ENCODE measurements around the gene NCKIPSD.

Gene NCKIPSD

DNA sequence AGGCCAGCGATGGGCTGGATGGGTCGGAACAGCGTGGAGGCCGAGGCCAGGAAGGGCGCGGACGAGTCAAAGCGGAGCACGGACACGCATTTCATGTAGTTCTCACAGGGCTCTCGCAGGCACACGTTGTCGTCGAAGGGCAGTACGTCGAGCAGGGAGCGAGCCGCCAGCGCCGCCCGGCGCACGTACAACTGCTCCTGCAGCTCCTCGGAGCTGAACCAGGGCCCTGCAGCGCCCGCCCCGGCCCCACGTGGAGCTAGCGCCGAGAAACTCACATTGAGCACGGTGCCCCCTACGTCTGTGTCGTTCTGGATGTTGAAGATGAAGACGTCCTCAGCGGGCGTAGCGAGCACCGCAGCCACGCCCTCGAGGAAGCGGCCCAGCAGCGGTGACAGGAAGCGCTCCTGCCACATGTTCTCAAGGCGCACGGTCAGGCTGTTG is 28.9 kb downstream of the NCKIPSD start:
- POLR2A ChIA-PET: no interaction called here
- Histone ChIP-seq H3K9me3 (ENCODE audit: control insufficient read depth, insufficient read depth, low read depth, low read length) (no peaks in the 10 kb centered on the region), H3K4me1 (ENCODE audit: control insufficient read depth, insufficient read depth, low read length) (no peaks in the 10 kb centered on the region), H3K36me3 (ENCODE audit: control insufficient read depth in 2 of 2, insufficient read depth in 1 of 2, low read length in 2 of 2) (no peaks in the 10 kb centered on the region), H3K27ac (ENCODE audit: extremely low read depth, low read depth, low read length) (no peak overlapping the region; the same call in 1 of the 2 replicates), H3K4me3 (ENCODE audit: low read depth, low read length) (no peak overlapping the region)
- CTCF ChIA-PET: interaction anchor here (0.6 to 1.7 kb wide), 6 partner anchors 22 to 221 kb away, joined by 3 to 4 read pairs (median 3); partner anchors contain the start of genes NCKIPSD and SLC26A6
- no peak for TF ChIP-seq ZNF707 (tag by site-specific recombination; IDR thresholded peaks at IDR 0.05)
- TF ChIP-seq SALL2 (tag by site-specific recombination; IDR thresholded peaks at IDR 0.05; ENCODE audit: borderline replicate concordance): no peak
- TF ChIP-seq, protein P1, sequence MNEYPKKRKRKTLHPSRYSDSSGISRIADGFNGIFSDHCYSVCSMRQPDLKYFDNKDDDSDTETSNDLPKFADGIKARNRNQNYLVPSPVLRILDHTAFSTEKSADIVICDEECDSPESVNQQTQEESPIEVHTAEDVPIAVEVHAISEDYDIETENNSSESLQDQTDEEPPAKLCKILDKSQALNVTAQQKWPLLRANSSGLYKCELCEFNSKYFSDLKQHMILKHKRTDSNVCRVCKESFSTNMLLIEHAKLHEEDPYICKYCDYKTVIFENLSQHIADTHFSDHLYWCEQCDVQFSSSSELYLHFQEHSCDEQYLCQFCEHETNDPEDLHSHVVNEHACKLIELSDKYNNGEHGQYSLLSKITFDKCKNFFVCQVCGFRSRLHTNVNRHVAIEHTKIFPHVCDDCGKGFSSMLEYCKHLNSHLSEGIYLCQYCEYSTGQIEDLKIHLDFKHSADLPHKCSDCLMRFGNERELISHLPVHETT (tag by site-specific recombination; IDR thresholded peaks at IDR 0.05): no peak
- no peak for TF ChIP-seq ZNF37A (tag by site-specific recombination; IDR thresholded peaks at IDR 0.05)
- TF ChIP-seq ZNF501 (tag by site-specific recombination; IDR thresholded peaks at IDR 0.05): no peak
- TF ChIP-seq ZNF366 (tag by site-specific recombination; conservative IDR thresholded peaks at IDR 0.05): no peak
- TF ChIP-seq ZSCAN30 (tag by site-specific recombination; IDR thresholded peaks at IDR 0.05): no peak
- TF ChIP-seq, protein P2, sequence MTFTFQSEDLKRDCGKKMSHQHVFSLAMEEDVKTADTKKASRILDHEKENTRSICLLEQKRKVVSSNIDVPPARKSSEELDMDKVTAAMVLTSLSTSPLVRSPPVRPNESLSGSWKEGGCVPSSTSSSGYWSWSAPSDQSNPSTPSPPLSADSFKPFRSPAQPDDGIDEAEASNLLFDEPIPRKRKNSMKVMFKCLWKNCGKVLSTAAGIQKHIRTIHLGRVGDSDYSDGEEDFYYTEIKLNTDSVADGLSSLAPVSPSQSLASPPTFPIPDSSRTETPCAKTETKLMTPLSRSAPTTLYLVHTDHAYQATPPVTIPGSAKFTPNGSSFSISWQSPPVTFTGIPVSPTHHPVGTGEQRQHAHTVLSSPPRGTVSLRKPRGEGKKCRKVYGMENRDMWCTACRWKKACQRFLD (tag by site-specific recombination; IDR thresholded peaks at IDR 0.05): no peak
- TF ChIP-seq ZNF16 (tag by site-specific recombination; IDR thresholded peaks at IDR 0.05; ENCODE audit: low read depth): no peak
- TF ChIP-seq ZNF473 (tag by site-specific recombination; IDR thresholded peaks at IDR 0.05): no peak
- no peak for TF ChIP-seq ZNF560 (tag by site-specific recombination; IDR thresholded peaks at IDR 0.05; ENCODE audit: borderline replicate concordance)
- TF ChIP-seq, protein P3, sequence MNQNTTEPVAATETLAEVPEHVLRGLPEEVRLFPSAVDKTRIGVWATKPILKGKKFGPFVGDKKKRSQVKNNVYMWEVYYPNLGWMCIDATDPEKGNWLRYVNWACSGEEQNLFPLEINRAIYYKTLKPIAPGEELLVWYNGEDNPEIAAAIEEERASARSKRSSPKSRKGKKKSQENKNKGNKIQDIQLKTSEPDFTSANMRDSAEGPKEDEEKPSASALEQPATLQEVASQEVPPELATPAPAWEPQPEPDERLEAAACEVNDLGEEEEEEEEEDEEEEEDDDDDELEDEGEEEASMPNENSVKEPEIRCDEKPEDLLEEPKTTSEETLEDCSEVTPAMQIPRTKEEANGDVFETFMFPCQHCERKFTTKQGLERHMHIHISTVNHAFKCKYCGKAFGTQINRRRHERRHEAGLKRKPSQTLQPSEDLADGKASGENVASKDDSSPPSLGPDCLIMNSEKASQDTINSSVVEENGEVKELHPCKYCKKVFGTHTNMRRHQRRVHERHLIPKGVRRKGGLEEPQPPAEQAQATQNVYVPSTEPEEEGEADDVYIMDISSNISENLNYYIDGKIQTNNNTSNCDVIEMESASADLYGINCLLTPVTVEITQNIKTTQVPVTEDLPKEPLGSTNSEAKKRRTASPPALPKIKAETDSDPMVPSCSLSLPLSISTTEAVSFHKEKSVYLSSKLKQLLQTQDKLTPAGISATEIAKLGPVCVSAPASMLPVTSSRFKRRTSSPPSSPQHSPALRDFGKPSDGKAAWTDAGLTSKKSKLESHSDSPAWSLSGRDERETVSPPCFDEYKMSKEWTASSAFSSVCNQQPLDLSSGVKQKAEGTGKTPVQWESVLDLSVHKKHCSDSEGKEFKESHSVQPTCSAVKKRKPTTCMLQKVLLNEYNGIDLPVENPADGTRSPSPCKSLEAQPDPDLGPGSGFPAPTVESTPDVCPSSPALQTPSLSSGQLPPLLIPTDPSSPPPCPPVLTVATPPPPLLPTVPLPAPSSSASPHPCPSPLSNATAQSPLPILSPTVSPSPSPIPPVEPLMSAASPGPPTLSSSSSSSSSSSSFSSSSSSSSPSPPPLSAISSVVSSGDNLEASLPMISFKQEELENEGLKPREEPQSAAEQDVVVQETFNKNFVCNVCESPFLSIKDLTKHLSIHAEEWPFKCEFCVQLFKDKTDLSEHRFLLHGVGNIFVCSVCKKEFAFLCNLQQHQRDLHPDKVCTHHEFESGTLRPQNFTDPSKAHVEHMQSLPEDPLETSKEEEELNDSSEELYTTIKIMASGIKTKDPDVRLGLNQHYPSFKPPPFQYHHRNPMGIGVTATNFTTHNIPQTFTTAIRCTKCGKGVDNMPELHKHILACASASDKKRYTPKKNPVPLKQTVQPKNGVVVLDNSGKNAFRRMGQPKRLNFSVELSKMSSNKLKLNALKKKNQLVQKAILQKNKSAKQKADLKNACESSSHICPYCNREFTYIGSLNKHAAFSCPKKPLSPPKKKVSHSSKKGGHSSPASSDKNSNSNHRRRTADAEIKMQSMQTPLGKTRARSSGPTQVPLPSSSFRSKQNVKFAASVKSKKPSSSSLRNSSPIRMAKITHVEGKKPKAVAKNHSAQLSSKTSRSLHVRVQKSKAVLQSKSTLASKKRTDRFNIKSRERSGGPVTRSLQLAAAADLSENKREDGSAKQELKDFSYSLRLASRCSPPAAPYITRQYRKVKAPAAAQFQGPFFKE (tag by site-specific recombination; IDR thresholded peaks at IDR 0.05; ENCODE audit: borderline replicate concordance): no peak
- no peak for TF ChIP-seq ZNF121 (tag by site-specific recombination; IDR thresholded peaks at IDR 0.05)
- TF ChIP-seq ZNF548 (tag by site-specific recombination; IDR thresholded peaks at IDR 0.05): no peak
- no peak for TF ChIP-seq ZNF174 (tag by site-specific recombination; IDR thresholded peaks at IDR 0.05)
- TF ChIP-seq, protein P4, sequence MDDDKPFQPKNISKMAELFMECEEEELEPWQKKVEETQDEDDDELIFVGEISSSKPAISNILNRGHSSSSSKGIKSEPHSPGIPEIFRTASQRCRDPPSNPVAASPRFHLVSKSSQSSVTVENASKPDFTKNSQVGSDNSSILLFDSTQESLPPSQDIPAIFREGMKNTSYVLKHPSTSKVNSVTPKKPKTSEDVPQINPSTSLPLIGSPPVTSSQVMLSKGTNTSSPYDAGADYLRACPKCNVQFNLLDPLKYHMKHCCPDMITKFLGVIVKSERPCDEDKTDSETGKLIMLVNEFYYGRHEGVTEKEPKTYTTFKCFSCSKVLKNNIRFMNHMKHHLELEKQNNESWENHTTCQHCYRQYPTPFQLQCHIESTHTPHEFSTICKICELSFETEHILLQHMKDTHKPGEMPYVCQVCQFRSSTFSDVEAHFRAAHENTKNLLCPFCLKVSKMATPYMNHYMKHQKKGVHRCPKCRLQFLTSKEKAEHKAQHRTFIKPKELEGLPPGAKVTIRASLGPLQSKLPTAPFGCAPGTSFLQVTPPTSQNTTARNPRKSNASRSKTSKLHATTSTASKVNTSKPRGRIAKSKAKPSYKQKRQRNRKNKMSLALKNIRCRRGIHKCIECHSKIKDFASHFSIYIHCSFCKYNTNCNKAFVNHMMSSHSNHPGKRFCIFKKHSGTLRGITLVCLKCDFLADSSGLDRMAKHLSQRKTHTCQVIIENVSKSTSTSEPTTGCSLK (tag by site-specific recombination; IDR thresholded peaks at IDR 0.05): no peak
- TF ChIP-seq, protein P5, sequence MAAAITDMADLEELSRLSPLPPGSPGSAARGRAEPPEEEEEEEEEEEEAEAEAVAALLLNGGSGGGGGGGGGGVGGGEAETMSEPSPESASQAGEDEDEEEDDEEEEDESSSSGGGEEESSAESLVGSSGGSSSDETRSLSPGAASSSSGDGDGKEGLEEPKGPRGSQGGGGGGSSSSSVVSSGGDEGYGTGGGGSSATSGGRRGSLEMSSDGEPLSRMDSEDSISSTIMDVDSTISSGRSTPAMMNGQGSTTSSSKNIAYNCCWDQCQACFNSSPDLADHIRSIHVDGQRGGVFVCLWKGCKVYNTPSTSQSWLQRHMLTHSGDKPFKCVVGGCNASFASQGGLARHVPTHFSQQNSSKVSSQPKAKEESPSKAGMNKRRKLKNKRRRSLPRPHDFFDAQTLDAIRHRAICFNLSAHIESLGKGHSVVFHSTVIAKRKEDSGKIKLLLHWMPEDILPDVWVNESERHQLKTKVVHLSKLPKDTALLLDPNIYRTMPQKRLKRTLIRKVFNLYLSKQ (tag by site-specific recombination; IDR thresholded peaks at IDR 0.05; ENCODE audit: borderline replicate concordance): no peak
- TF ChIP-seq EGR2 (tag by site-specific recombination; IDR thresholded peaks at IDR 0.05; ENCODE audit: low read depth): no peak

All from HEK293 (cell line).